Panc1 (cell line): ENCODE results near the gene GPR84. TPM values are rescaled to one million over a fixed set of nuclear protein-coding genes. Genes with fewer than 3 reads are reported as not detected.

ENCODE experiments used
- ATAC-seq: fragments of 200-7000 bp; cut with Tn5 transposase; 2 replicates; pipeline ENCODE4 v1.9.1; 2020; ENCODE audit warnings: mild to moderate bottlenecking, moderate library complexity
- BruUV-seq: library from RNA; stranded (reverse); fragments of 400-500 nt; replicated peaks from 2 replicates; lab custom pipeline; 2021; lab: Mats Ljungman, UMichigan
- CTCF ChIA-PET: fragments of 300-600 bp; sonication (Branson Sonifier 250); formaldehyde crosslinking; loops from one replicate; lab custom pipeline; 2022; ENCODE audit warnings: antibody characterized with exemption; lab: Charles Lee
- POLR2A ChIA-PET: fragments of 300-600 bp; sonication (Branson Sonifier 250); formaldehyde crosslinking; loops from one replicate; lab custom pipeline; 2022; ENCODE audit warnings: antibody characterized with exemption; lab: Charles Lee
- DNase-seq: peaks from one replicate; pipeline ENCODE4 v3.0.0-alpha.2; 2010; ENCODE audit warnings: low read depth, low spot score
- H3K27ac ChIP-seq: 2 replicates; pipeline ENCODE4 v1.5.1; 2011; ENCODE audit warnings: mild to moderate bottlenecking, low read length, inconsistent platforms
- H3K27me3 ChIP-seq: fragments of 200-500 bp; sonication (Bioruptor generic); 2 replicates; pipeline ENCODE4 v1.6.0; 2014; ENCODE audit warnings: low read length, inconsistent platforms; ENCODE audit not compliant: control insufficient read depth, insufficient read depth
- H3K36me3 ChIP-seq: fragments of 200-500 bp; sonication (Bioruptor generic); 2 replicates; pipeline ENCODE4 v1.5.1; 2014; ENCODE audit warnings: inconsistent platforms, mild to moderate bottlenecking, low read length, moderate library complexity; ENCODE audit not compliant: control insufficient read depth, insufficient read depth
- H3K4me1 ChIP-seq: 2 replicates; pipeline ENCODE4 v1.5.1; 2011; ENCODE audit warnings: inconsistent platforms, mild to moderate bottlenecking, low read length, moderate library complexity; ENCODE audit not compliant: control insufficient read depth, insufficient read depth
- H3K4me3 ChIP-seq, 2 experiments: 2 replicates each; pipeline ENCODE4 v1.5.1; 2011 to 2012; ENCODE audit warnings: low read depth in 2 of 2, low read length in 2 of 2, mild to moderate bottlenecking in 2 of 2, inconsistent platforms in 1 of 2, moderate library complexity in 1 of 2
- H3K9me3 ChIP-seq: fragments of 200-500 bp; sonication (Bioruptor generic); 2 replicates; pipeline ENCODE4 v1.5.1; 2014; ENCODE audit warnings: low read depth, mild to moderate bottlenecking, inconsistent platforms, low read length, moderate library complexity; ENCODE audit not compliant: control insufficient read depth, insufficient read depth
- CTCF ChIP-seq: fragments of 450-650 bp; IDR thresholded peaks from 2 replicates; pipeline ENCODE4 v1.5.1; 2017; ENCODE audit warnings: mild to moderate bottlenecking
- POLR2AphosphoS5 ChIP-seq: IDR thresholded peaks from 2 replicates; pipeline ENCODE4 v1.6.1; 2012; ENCODE audit warnings: mild to moderate bottlenecking, low read depth, low read length, moderate library complexity
- REST ChIP-seq, 2 experiments: IDR thresholded peaks; 2 replicates each; pipeline ENCODE4 v1.6.1; 2011 to 2012; ENCODE audit warnings: low read depth in 2 of 2, control low read depth in 1 of 2, low read length in 1 of 2, mild to moderate bottlenecking in 1 of 2, moderate library complexity in 1 of 2; ENCODE audit not compliant: insufficient read depth in 1 of 2
- SIN3A ChIP-seq: IDR thresholded peaks from 2 replicates; pipeline ENCODE4 v1.6.1; 2012; ENCODE audit warnings: low read depth, mild to moderate bottlenecking, low read length, moderate library complexity, borderline replicate concordance; ENCODE audit not compliant: insufficient read depth
- TCF7L2 ChIP-seq: IDR thresholded peaks from 2 replicates; pipeline ENCODE4 v1.6.1; 2011; ENCODE audit warnings: mild to moderate bottlenecking, low read depth, low read length, inconsistent platforms
- in situ Hi-C: cut with HindIII; loops from 2 replicates; pipeline ENCODE4 v1.10.0; 2016; ENCODE audit warnings: low sequenced_read_pairs, low pct_unique_long_range_greater_than_20kb
- intact Hi-C: fragments of 100-400 bp; cut with micrococcal nuclease; formaldehyde crosslinking; loops from one replicate; pipeline ENCODE4 v1.10.0; 2022; ENCODE audit not compliant: unreplicated experiment
- total RNA-seq: library from RNA; stranded (reverse); gene quantifications from one replicate; pipeline ENCODE4 v1.2.1, GENCODE V29; 2021; ENCODE audit not compliant: unreplicated experiment

GPR84 gene
- total RNA-seq, 1 experiment from 2014 or later, result not detected

- CTCF ChIA-PET, result interaction anchor here (0.6 kb wide), 1 partner anchor 11 kb away, joined by 5 read pairs; no protein-coding TSS in a partner anchor
- Histone ChIP-seq H3K27ac (no peak overlapping the region), H3K9me3 (no peaks in the 10 kb centered on the region), H3K36me3 (peaks cover under 1% of the 10 kb centered on the region; the same call in 1 of the 2 replicates), H3K27me3 (no peaks in the 10 kb centered on the region), H3K4me3 (no peak overlapping the region), H3K4me1 (no peaks in the 10 kb centered on the region; the same call in 1 of the 2 replicates)
- in situ Hi-C loops, result no loop called here
- TF ChIP-seq REST (IDR thresholded peaks at IDR 0.05; ENCODE audit: insufficient read depth in 1 of 2, low read depth in 2 of 2, low read length in 1 of 2) (no peak), SIN3A (no peak), TCF7L2 (no peak), POLR2AphosphoS5 (no peak), CTCF (no peak)
- ATAC-seq, result no peak
- intact Hi-C loops, result no loop called here
- no TSS peak for BruUV-seq
- POLR2A ChIA-PET, result no interaction called here
- no peak for DNase-seq
Measured at GRCh38 chr12:54393207-54393609, 28.9 kb upstream of the GPR84 start.

GRCh38 chr12:54392485-54393206 lies 28.4 kb upstream of the GPR84 start:
- Histone ChIP-seq H3K36me3 (no peaks in the 10 kb centered on the region), H3K4me3 (no peak overlapping the region), H3K9me3 (no peaks in the 10 kb centered on the region), H3K27ac (no peak overlapping the region), H3K4me1 (no peaks in the 10 kb centered on the region; the same call in 1 of the 2 replicates), H3K27me3 (no peaks in the 10 kb centered on the region)
- CTCF ChIA-PET, result no interaction called here
- ATAC-seq (no peak), DNase-seq (no peak)
- BruUV-seq, result no TSS peak
- in situ Hi-C loops, result no loop called here
- TF ChIP-seq TCF7L2, result no peak
- TF ChIP-seq REST (IDR thresholded peaks at IDR 0.05; ENCODE audit: insufficient read depth in 1 of 2, low read depth in 2 of 2, low read length in 1 of 2), result no peak
- no peak for TF ChIP-seq POLR2AphosphoS5
- no peak for TF ChIP-seq CTCF
- no peak for TF ChIP-seq SIN3A
- intact Hi-C loops, result no loop called here
- POLR2A ChIA-PET, result no interaction called here
